Measurements from ENCODE around the gene CD47. TPM values are rescaled to one million over a fixed set of nuclear protein-coding genes. Genes with fewer than 3 reads are reported as not detected.

CD47 gene
- polyA plus RNA-seq, 1 of the 3 experiments (the other 2 are of a cell fraction) = 19.6 TPM

GRCh38 chr3:108102420-108103039 lies 11.7 kb upstream of the CD47 start:
- H3K9me3 ChIP-seq = no peaks in the 10 kb centered on the region
- H3K4me3 ChIP-seq (ENCODE audit: low read depth in 2 of 2, low read length in 1 of 2) = no peak overlapping the region
- H3K36me3 ChIP-seq (replicated peaks in 1 of 2; ENCODE audit: control insufficient read depth in 1 of 2, insufficient read depth in 2 of 2, low read length in 1 of 2) = no peaks in the 10 kb centered on the region
- no peaks in the 10 kb centered on the region for H4K20me1 ChIP-seq (ENCODE audit: insufficient read depth)
- no peak overlapping the region for H3K4me2 ChIP-seq
- no peaks in the 10 kb centered on the region for H3K27me3 ChIP-seq (ENCODE audit: insufficient read depth)
- no peak for TF ChIP-seq FOXM1 (IDR thresholded peaks at IDR 0.05; ENCODE audit: low read depth)
- TF ChIP-seq CHD2 (IDR thresholded peaks at IDR 0.05; ENCODE audit: low read length, partially characterized antibody) = no peak
- no peak for TF ChIP-seq RCOR1 (IDR thresholded peaks at IDR 0.05; ENCODE audit: low read length)
- no peak for TF ChIP-seq TEAD4 (IDR thresholded peaks at IDR 0.05; ENCODE audit: borderline replicate concordance, insufficient read depth)
- no peak for TF ChIP-seq TAF1 (IDR thresholded peaks at IDR 0.05; ENCODE audit: borderline replicate concordance, low read depth, low read length)
- no peak for TF ChIP-seq RFX5 (IDR thresholded peaks at IDR 0.05; ENCODE audit: low read length)
- TF ChIP-seq RXRA (IDR thresholded peaks at IDR 0.05; ENCODE audit: borderline replicate concordance, low read depth) = no peak
- TF ChIP-seq EP300 (IDR thresholded peaks at IDR 0.05; ENCODE audit: borderline replicate concordance in 1 of 2, low read depth in 1 of 2, low read length in 1 of 2) = no peak
- no peak for TF ChIP-seq ELF1 (IDR thresholded peaks at IDR 0.05)
- TF ChIP-seq USF2 (IDR thresholded peaks at IDR 0.05; ENCODE audit: borderline replicate concordance, low read depth, low read length) = no peak
- no peak for TF ChIP-seq SMC3 (IDR thresholded peaks at IDR 0.05; ENCODE audit: low read depth, low read length)
- TF ChIP-seq, protein P1, sequence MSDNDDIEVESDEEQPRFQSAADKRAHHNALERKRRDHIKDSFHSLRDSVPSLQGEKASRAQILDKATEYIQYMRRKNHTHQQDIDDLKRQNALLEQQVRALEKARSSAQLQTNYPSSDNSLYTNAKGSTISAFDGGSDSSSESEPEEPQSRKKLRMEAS (IDR thresholded peaks at IDR 0.05; ENCODE audit: low read depth) = no peak
- TF ChIP-seq RAD21 (IDR thresholded peaks at IDR 0.05; ENCODE audit: low read length) = no peak
- TF ChIP-seq FOSL2 (IDR thresholded peaks at IDR 0.05; ENCODE audit: borderline replicate concordance, low read depth) = no peak
- TF ChIP-seq POLR2AphosphoS5 (IDR thresholded peaks at IDR 0.05; ENCODE audit: low read depth, low read length) = no peak
- no peak for TF ChIP-seq MXI1 (IDR thresholded peaks at IDR 0.05; ENCODE audit: low read depth, low read length)
- H3K4me1 ChIP-seq (ENCODE audit: control insufficient read depth in 1 of 2, insufficient read depth in 2 of 2, low read depth in 1 of 2, low read length in 1 of 2) = no peaks in the 10 kb centered on the region
- ChIA-PET CTCF (no interaction called here), POLR2A (no interaction called here)
- no peak overlapping the region for H3K9ac ChIP-seq
- DNase-seq = no peak
- H3K9me2 ChIP-seq = no peaks in the 10 kb centered on the region
- H2AFZ ChIP-seq (ENCODE audit: low read depth) = no peak overlapping the region
- peaks cover 4% of the 10 kb centered on the region for H3F3A ChIP-seq (replicated peaks; ENCODE audit: insufficient read depth)
- WGBS (ENCODE audit: low lambda C conversion rate) = 88% methylated on average over 8 of the region's 8 CpGs
- no peak overlapping the region for H3K27ac ChIP-seq (ENCODE audit: low read depth in 2 of 2, low read length in 1 of 2)
- no peaks in the 10 kb centered on the region for H3K79me2 ChIP-seq (ENCODE audit: insufficient read depth)

DNA sequence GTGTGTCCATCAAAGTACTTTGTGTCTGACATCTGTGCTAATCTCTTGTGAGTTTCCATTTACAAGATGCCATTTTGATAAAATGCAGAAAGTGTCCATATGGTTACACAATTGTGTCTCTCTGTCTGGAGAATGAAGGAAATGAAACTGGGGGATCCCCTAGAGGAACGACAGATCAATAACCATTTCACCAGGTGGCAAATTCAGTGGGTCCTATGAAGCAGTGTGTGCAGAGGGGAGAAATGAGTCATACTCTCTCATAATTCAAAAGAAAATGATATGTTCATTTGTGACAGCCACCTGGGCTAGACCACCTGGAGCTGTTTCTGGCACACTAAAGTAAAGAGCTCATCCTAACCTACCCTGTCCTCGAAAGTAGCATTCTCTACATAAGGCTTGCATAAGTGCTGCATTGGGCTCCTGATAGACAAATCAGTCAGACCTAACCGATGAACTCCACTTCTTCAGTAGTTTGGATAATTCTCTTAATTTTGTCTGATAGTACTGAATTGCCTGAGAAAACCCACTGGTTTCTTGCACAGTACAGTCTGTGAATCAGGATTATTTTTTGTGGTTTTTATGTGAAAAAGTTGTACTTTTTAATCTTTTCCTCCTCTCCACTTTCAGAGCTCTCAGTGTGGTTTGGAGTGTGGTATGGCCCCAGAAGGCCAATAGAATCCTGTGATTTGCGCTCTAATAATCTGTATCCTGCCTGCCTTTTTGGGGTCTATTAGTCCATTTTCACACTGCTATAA lies 10.3 kb upstream of the CD47 start:
- no peak overlapping the region for H2AFZ ChIP-seq (ENCODE audit: low read depth)
- peaks cover 0 to 6% of the 10 kb centered on the region in 2 experiments; a peak in 2 of 4 replicates for H3K4me1 ChIP-seq (ENCODE audit: control insufficient read depth in 1 of 2, insufficient read depth in 2 of 2, low read depth in 1 of 2, low read length in 1 of 2)
- TF ChIP-seq GATA2 (CRISPR knock-in tag; IDR thresholded peaks at IDR 0.05) = no peak
- no peak for TF ChIP-seq SMC3 (IDR thresholded peaks at IDR 0.05; ENCODE audit: low read depth, low read length)
- TF ChIP-seq RXRA (IDR thresholded peaks at IDR 0.05; ENCODE audit: borderline replicate concordance, low read depth) = no peak
- no peak for TF ChIP-seq FOSL2 (IDR thresholded peaks at IDR 0.05; ENCODE audit: borderline replicate concordance, low read depth)
- TF ChIP-seq POLR2AphosphoS5 (IDR thresholded peaks at IDR 0.05; ENCODE audit: low read depth, low read length) = no peak
- TF ChIP-seq EZH2phosphoT487 (IDR thresholded peaks at IDR 0.05; ENCODE audit: borderline replicate concordance, low read depth) = no peak
- TF ChIP-seq ELF1 (IDR thresholded peaks at IDR 0.05) = no peak
- TF ChIP-seq, protein P1 (IDR thresholded peaks at IDR 0.05; ENCODE audit: low read depth) = no peak
- TF ChIP-seq REST (IDR thresholded peaks at IDR 0.05; ENCODE audit: low read depth, low read length) = no peak

More for the DNA sequence above, 10.3 kb upstream of the CD47 start:
- no peak overlapping the region for H3K9ac ChIP-seq
- H3K4me3 ChIP-seq (ENCODE audit: low read depth in 2 of 2, low read length in 1 of 2) = no peak overlapping the region
- ChIA-PET CTCF (interaction anchor here (1.1 kb wide), 1 partner anchor 17 kb away, joined by 3 read pairs; no protein-coding TSS in a partner anchor), POLR2A (no interaction called here)
- H3F3A ChIP-seq (replicated peaks; ENCODE audit: insufficient read depth) = peaks cover under 1% of the 10 kb centered on the region
- H3K27ac ChIP-seq (ENCODE audit: low read depth in 2 of 2, low read length in 1 of 2) = no peak overlapping the region
- H4K20me1 ChIP-seq (ENCODE audit: insufficient read depth) = no peaks in the 10 kb centered on the region
- 95% methylated on average over 4 of the region's 4 CpGs for WGBS (ENCODE audit: low lambda C conversion rate)
- H3K4me2 ChIP-seq = no peak overlapping the region
- H3K9me3 ChIP-seq = no peaks in the 10 kb centered on the region
- H3K36me3 ChIP-seq (replicated peaks in 1 of 2; ENCODE audit: control insufficient read depth in 1 of 2, insufficient read depth in 2 of 2, low read length in 1 of 2) = no peaks in the 10 kb centered on the region
- H3K9me2 ChIP-seq = no peaks in the 10 kb centered on the region
- no peaks in the 10 kb centered on the region for H3K79me2 ChIP-seq (ENCODE audit: insufficient read depth)
- no peaks in the 10 kb centered on the region for H3K27me3 ChIP-seq (ENCODE audit: insufficient read depth)
- DNase-seq = no peak

Data from SK-N-SH (cell line).